Heart left ventricle (tissue), 13 donors: Measurements from ENCODE around the gene CNP.

Source experiments
- CTCF ChIP-seq, 12 donors: fragments of 200-600 bp; sonication (generic) in 4 of 12; IDR thresholded peaks; one replicate each; pipeline versions ENCODE4 v1.5.0 to v1.8.0; 2018 to 2022; ENCODE audit warnings: antibody characterized with exemption in 12 of 12, mild to moderate bottlenecking in 5 of 12
- POLR2A ChIP-seq, 2 donors: fragments of 450-650 bp; IDR thresholded peaks; one replicate each; pipeline ENCODE4 v1.6.1; 2017; ENCODE audit warnings: antibody characterized with exemption in 2 of 2, mild to moderate bottlenecking in 2 of 2, moderate library complexity in 2 of 2
- donor health status: ischemic (EF 13 %, LVEDD 7.1; RV severe dilation, severe dysfunction).
- donor health status: DM: no; HTN: yes; CAD: no.
- donor health status: DM: no; HTN: no; CAD: no.
- donor health status: ischemic (EF 25% LVEDD 6.9; RV normal size, moderate dysfunction).
- donor health status: ischemic (EF 25% LVEDD 5.7; RV mildly dilated, moderate dysfunction).
- donor health status: ischemic (EF 35%, LVEDD 5.7; RV mildly dilated, moderate dysfunction).
- donor health status: nonischemic (EF 11% LVEDD 7.7; RV severe dilation, severe dysfunction).
- donor health status: DM: yes; HTN: yes; CAD: no.
- donor health status: PGD.
- donor health status: ischemic (EF 29% LVEDD 5.4; RV normal size, mild dysfunction).
- donor health status: nonischemic (EF 23%, LVEDD 6.1; RV moderate dilation, normal function).

GRCh38 chr17:42005166-42005565 lies 38.6 kb downstream of the CNP start:
- TF ChIP-seq CTCF (IDR thresholded peaks at IDR 0.05) (no peak), POLR2A (IDR thresholded peaks at IDR 0.05) (no peak)
